Measurements from ENCODE around the gene THSD4.

Gene THSD4

GRCh38 chr15:71245588-71245987 is 130.3 kb downstream of the THSD4 start:
- H3K27ac ChIP-seq (ENCODE audit: low read depth, low read length): no peak overlapping the region
- no peaks in the 10 kb centered on the region for H3K27me3 ChIP-seq (ENCODE audit: control insufficient read depth, insufficient read depth, low read length)
- H3K9ac ChIP-seq (ENCODE audit: low read length): no peak overlapping the region
- H3K36me3 ChIP-seq (ENCODE audit: control insufficient read depth, insufficient read depth, low read length): peaks cover 5% of the 10 kb centered on the region; the same call in 1 of the 2 replicates
- H3K9me3 ChIP-seq (ENCODE audit: control insufficient read depth, insufficient read depth, low read depth, low read length): no peaks in the 10 kb centered on the region
- no peaks in the 10 kb centered on the region for H3K4me1 ChIP-seq (ENCODE audit: control insufficient read depth, insufficient read depth, low read length)
- H3K4me3 ChIP-seq (ENCODE audit: low read depth, low read length): no peak overlapping the region

GRCh38 chr15:71248386-71248785 is 133.1 kb downstream of the THSD4 start:
- no peaks in the 10 kb centered on the region for H3K36me3 ChIP-seq (ENCODE audit: control insufficient read depth, insufficient read depth, low read length)
- H3K4me3 ChIP-seq (ENCODE audit: low read depth, low read length): no peak overlapping the region
- H3K9me3 ChIP-seq (ENCODE audit: control insufficient read depth, insufficient read depth, low read depth, low read length): no peaks in the 10 kb centered on the region
- no peaks in the 10 kb centered on the region for H3K27me3 ChIP-seq (ENCODE audit: control insufficient read depth, insufficient read depth, low read length)
- no peak overlapping the region for H3K27ac ChIP-seq (ENCODE audit: low read depth, low read length)
- no peak overlapping the region for H3K9ac ChIP-seq (ENCODE audit: low read length)
- H3K4me1 ChIP-seq (ENCODE audit: control insufficient read depth, insufficient read depth, low read length): no peaks in the 10 kb centered on the region; the same call in 1 of the 2 replicates

- no peaks in the 10 kb centered on the region for H3K27me3 ChIP-seq (ENCODE audit: control insufficient read depth, insufficient read depth, low read length)
- no peak overlapping the region for H3K27ac ChIP-seq (ENCODE audit: low read depth, low read length)
- no peaks in the 10 kb centered on the region for H3K9me3 ChIP-seq (ENCODE audit: control insufficient read depth, insufficient read depth, low read depth, low read length)
- no peaks in the 10 kb centered on the region for H3K36me3 ChIP-seq (ENCODE audit: control insufficient read depth, insufficient read depth, low read length)
- H3K9ac ChIP-seq (ENCODE audit: low read length): no peak overlapping the region
- H3K4me3 ChIP-seq (ENCODE audit: low read depth, low read length): no peak overlapping the region
- no peaks in the 10 kb centered on the region; the same call in 1 of the 2 replicates for H3K4me1 ChIP-seq (ENCODE audit: control insufficient read depth, insufficient read depth, low read length)
Observed at GRCh38 chr15:71249986-71250385, 134.7 kb downstream of the THSD4 start.

- H3K4me1 ChIP-seq (ENCODE audit: control insufficient read depth, insufficient read depth, low read length): no peaks in the 10 kb centered on the region; the same call in 1 of the 2 replicates
- H3K27ac ChIP-seq (ENCODE audit: low read depth, low read length): no peak overlapping the region; the same call in 1 of the 2 replicates
- no peaks in the 10 kb centered on the region for H3K27me3 ChIP-seq (ENCODE audit: control insufficient read depth, insufficient read depth, low read length)
- H3K4me3 ChIP-seq (ENCODE audit: low read depth, low read length): no peak overlapping the region
- no peaks in the 10 kb centered on the region for H3K9me3 ChIP-seq (ENCODE audit: control insufficient read depth, insufficient read depth, low read depth, low read length)
- no peaks in the 10 kb centered on the region for H3K36me3 ChIP-seq (ENCODE audit: control insufficient read depth, insufficient read depth, low read length)
- no peak overlapping the region for H3K9ac ChIP-seq (ENCODE audit: low read length)
Observed at GRCh38 chr15:71250936-71251583, 135.8 kb downstream of the THSD4 start.

GRCh38 chr15:71251584-71252043 is 136.3 kb downstream of the THSD4 start:
- Histone ChIP-seq H3K4me1 (ENCODE audit: control insufficient read depth, insufficient read depth, low read length) (no peaks in the 10 kb centered on the region; the same call in 1 of the 2 replicates), H3K4me3 (ENCODE audit: low read depth, low read length) (no peak overlapping the region), H3K27me3 (ENCODE audit: control insufficient read depth, insufficient read depth, low read length) (no peaks in the 10 kb centered on the region), H3K9ac (ENCODE audit: low read length) (no peak overlapping the region), H3K27ac (ENCODE audit: low read depth, low read length) (no peak overlapping the region; the same call in 1 of the 2 replicates), H3K9me3 (ENCODE audit: control insufficient read depth, insufficient read depth, low read depth, low read length) (no peaks in the 10 kb centered on the region), H3K36me3 (ENCODE audit: control insufficient read depth, insufficient read depth, low read length) (no peaks in the 10 kb centered on the region)

- no peak overlapping the region for H3K4me3 ChIP-seq (ENCODE audit: low read depth, low read length)
- no peaks in the 10 kb centered on the region for H3K27me3 ChIP-seq (ENCODE audit: control insufficient read depth, insufficient read depth, low read length)
- no peak overlapping the region; the same call in 1 of the 2 replicates for H3K27ac ChIP-seq (ENCODE audit: low read depth, low read length)
- H3K36me3 ChIP-seq (ENCODE audit: control insufficient read depth, insufficient read depth, low read length): no peaks in the 10 kb centered on the region
- no peaks in the 10 kb centered on the region; the same call in 1 of the 2 replicates for H3K4me1 ChIP-seq (ENCODE audit: control insufficient read depth, insufficient read depth, low read length)
- H3K9me3 ChIP-seq (ENCODE audit: control insufficient read depth, insufficient read depth, low read depth, low read length): no peaks in the 10 kb centered on the region
- no peak overlapping the region for H3K9ac ChIP-seq (ENCODE audit: low read length)
Observed at GRCh38 chr15:71252044-71252739, 136.9 kb downstream of the THSD4 start.

- Histone ChIP-seq H3K27me3 (ENCODE audit: control insufficient read depth, insufficient read depth, low read length) (no peaks in the 10 kb centered on the region), H3K9ac (ENCODE audit: low read length) (no peak overlapping the region), H3K36me3 (ENCODE audit: control insufficient read depth, insufficient read depth, low read length) (no peaks in the 10 kb centered on the region), H3K4me1 (ENCODE audit: control insufficient read depth, insufficient read depth, low read length) (no peaks in the 10 kb centered on the region; the same call in 1 of the 2 replicates), H3K27ac (ENCODE audit: low read depth, low read length) (no peak overlapping the region), H3K9me3 (ENCODE audit: control insufficient read depth, insufficient read depth, low read depth, low read length) (no peaks in the 10 kb centered on the region), H3K4me3 (ENCODE audit: low read depth, low read length) (no peak overlapping the region)
Observed at GRCh38 chr15:71252740-71253047, 137.4 kb downstream of the THSD4 start.

- H3K4me1 ChIP-seq (ENCODE audit: control insufficient read depth, insufficient read depth, low read length): no peaks in the 10 kb centered on the region; the same call in 1 of the 2 replicates
- H3K9ac ChIP-seq (ENCODE audit: low read length): no peak overlapping the region
- no peaks in the 10 kb centered on the region for H3K27me3 ChIP-seq (ENCODE audit: control insufficient read depth, insufficient read depth, low read length)
- no peaks in the 10 kb centered on the region for H3K36me3 ChIP-seq (ENCODE audit: control insufficient read depth, insufficient read depth, low read length)
- no peaks in the 10 kb centered on the region for H3K9me3 ChIP-seq (ENCODE audit: control insufficient read depth, insufficient read depth, low read depth, low read length)
- no peak overlapping the region for H3K27ac ChIP-seq (ENCODE audit: low read depth, low read length)
- no peak overlapping the region for H3K4me3 ChIP-seq (ENCODE audit: low read depth, low read length)
Observed at GRCh38 chr15:71254491-71254890, 139.2 kb downstream of the THSD4 start.

- H3K4me3 ChIP-seq (ENCODE audit: low read depth, low read length): no peak overlapping the region
- no peaks in the 10 kb centered on the region; the same call in 1 of the 2 replicates for H3K4me1 ChIP-seq (ENCODE audit: control insufficient read depth, insufficient read depth, low read length)
- no peak overlapping the region for H3K27ac ChIP-seq (ENCODE audit: low read depth, low read length)
- H3K9ac ChIP-seq (ENCODE audit: low read length): no peak overlapping the region
- no peaks in the 10 kb centered on the region for H3K27me3 ChIP-seq (ENCODE audit: control insufficient read depth, insufficient read depth, low read length)
- H3K9me3 ChIP-seq (ENCODE audit: control insufficient read depth, insufficient read depth, low read depth, low read length): no peaks in the 10 kb centered on the region
- H3K36me3 ChIP-seq (ENCODE audit: control insufficient read depth, insufficient read depth, low read length): no peaks in the 10 kb centered on the region
Observed at GRCh38 chr15:71256934-71257664, 141.8 kb downstream of the THSD4 start.

- H3K36me3 ChIP-seq (ENCODE audit: control insufficient read depth, insufficient read depth, low read length): no peaks in the 10 kb centered on the region
Observed at GRCh38 chr15:71259866-71260265, 144.6 kb downstream of the THSD4 start.

GRCh38 chr15:71261418-71261817 is 146.1 kb downstream of the THSD4 start:
- Histone ChIP-seq H3K27ac (ENCODE audit: low read depth, low read length) (no peak overlapping the region), H3K9me3 (ENCODE audit: control insufficient read depth, insufficient read depth, low read depth, low read length) (peaks cover 10% of the 10 kb centered on the region), H3K27me3 (ENCODE audit: control insufficient read depth, insufficient read depth, low read length) (no peaks in the 10 kb centered on the region), H3K4me3 (ENCODE audit: low read depth, low read length) (no peak overlapping the region), H3K36me3 (ENCODE audit: control insufficient read depth, insufficient read depth, low read length) (no peaks in the 10 kb centered on the region), H3K9ac (ENCODE audit: low read length) (no peak overlapping the region), H3K4me1 (ENCODE audit: control insufficient read depth, insufficient read depth, low read length) (no peaks in the 10 kb centered on the region)

More at GRCh38 chr15:71259866-71260265, 144.6 kb downstream of the THSD4 start:
- H3K4me1 ChIP-seq (ENCODE audit: control insufficient read depth, insufficient read depth, low read length): no peaks in the 10 kb centered on the region
- no peaks in the 10 kb centered on the region for H3K27me3 ChIP-seq (ENCODE audit: control insufficient read depth, insufficient read depth, low read length)
- no peak overlapping the region for H3K9ac ChIP-seq (ENCODE audit: low read length)
- peaks cover 10% of the 10 kb centered on the region for H3K9me3 ChIP-seq (ENCODE audit: control insufficient read depth, insufficient read depth, low read depth, low read length)
- H3K27ac ChIP-seq (ENCODE audit: low read depth, low read length): no peak overlapping the region
- H3K4me3 ChIP-seq (ENCODE audit: low read depth, low read length): no peak overlapping the region

All from HUES6 (cell line).